K562 (cell line): Measurements from ENCODE around the gene CLASP2. TPM values are rescaled to one million over a fixed set of nuclear protein-coding genes. Genes with fewer than 3 reads are reported as not detected.

Source experiments
- ATAC-seq: fragments of 200-7000 bp; cut with Tn5 transposase; 3 replicates; pipeline ENCODE4 v1.9.1; 2020; ENCODE audit warnings: moderate library complexity
- BruUV-seq: library from RNA; stranded (reverse); fragments of 400-500 nt; replicated peaks from 2 replicates; lab custom pipeline; 2021; lab: Mats Ljungman, UMichigan
- CTCF ChIA-PET: fragments of 300-600 bp; formaldehyde crosslinking; extraction: SDS; loops from one replicate; lab custom pipeline; 2021; ENCODE audit warnings: low intra/inter-chr PET ratio; lab: Yijun Ruan, JAX
- POLR2A ChIA-PET: fragments of 300-600, 350-650 bp; sonication (Branson Sonifier 250); formaldehyde crosslinking; extraction: SDS; loops from one replicate; lab custom pipeline; 2021; ENCODE audit warnings: antibody characterized with exemption, inconsistent platforms; lab: Yijun Ruan, JAX
- DNase-seq, 4 experiments: peaks; one replicate each; pipeline versions ENCODE4 v3.0.0 to v3.0.0-alpha.2; 2011 to 2018; ENCODE audit warnings: low spot score in 3 of 4, mixed read lengths in 3 of 4; ENCODE audit errors: extremely low read depth in 1 of 4
- FAIRE-seq: peaks from 2 replicates; lab custom pipeline; 2011; peaks lifted over from hg19 to GRCh38; lab: Jason Lieb, UNC
- H2AFZ ChIP-seq: 2 replicates; pipeline ENCODE4 v1.6.0; 2011; ENCODE audit warnings: low read depth, low read length, control low read depth, inconsistent platforms
- H3K27ac ChIP-seq: fragments of 200-600 bp; 3 replicates; pipeline ENCODE4 v1.8.0; 2011; ENCODE audit warnings: low read depth, mild to moderate bottlenecking, control low read depth, inconsistent platforms, low read length, moderate library complexity, mixed read lengths; ENCODE audit errors: extremely low read depth
- H3K27me3 ChIP-seq, 2 experiments: fragments of 300-600 bp in 1 of 2; 2 replicates in 1 of 2; 3 replicates in 1 of 2; pipeline versions ENCODE4 v1.6.0 to v1.8.0; 2011; ENCODE audit warnings: inconsistent platforms in 2 of 2, low read length in 2 of 2, mild to moderate bottlenecking in 1 of 2, mixed read lengths in 1 of 2, moderate library complexity in 1 of 2; ENCODE audit not compliant: control insufficient read depth in 2 of 2, insufficient read depth in 2 of 2
- H3K36me3 ChIP-seq: fragments of 300-600 bp; 3 replicates; pipeline ENCODE4 v1.8.0; 2011; ENCODE audit warnings: mild to moderate bottlenecking, low read length, inconsistent platforms; ENCODE audit not compliant: control insufficient read depth, insufficient read depth
- H3K4me1 ChIP-seq, 2 experiments: fragments of 200-600 bp in 1 of 2; replicated peaks in 1 of 2; 2 replicates in 1 of 2; 3 replicates in 1 of 2; pipeline versions ENCODE4 v1.5.1 to v1.8.0; 2011; ENCODE audit warnings: inconsistent platforms in 2 of 2, low read length in 2 of 2, mild to moderate bottlenecking in 1 of 2, mixed read lengths in 1 of 2, moderate library complexity in 1 of 2; ENCODE audit not compliant: control insufficient read depth in 2 of 2, insufficient read depth in 2 of 2
- H3K4me2 ChIP-seq: 2 replicates; pipeline ENCODE4 v1.6.1; 2011; ENCODE audit warnings: low read length, control low read depth, inconsistent platforms, mixed read lengths; ENCODE audit not compliant: insufficient read depth
- H3K4me3 ChIP-seq: fragments of 200-600 bp; sonication (generic), shearing (Covaris generic); 2 replicates; pipeline ENCODE4 v1.5.1; 2016; ENCODE audit warnings: control low read depth, inconsistent platforms
- H3K79me2 ChIP-seq: fragments of 200-600 bp; 3 replicates; pipeline ENCODE4 v1.8.0; 2011; ENCODE audit warnings: low read length, inconsistent platforms; ENCODE audit not compliant: control insufficient read depth, insufficient read depth
- H3K9ac ChIP-seq, 2 experiments: 2 replicates each; pipeline versions ENCODE4 v1.6.0 to v1.6.1; 2011; ENCODE audit warnings: low read depth in 2 of 2, low read length in 2 of 2, control low read depth in 1 of 2, inconsistent platforms in 1 of 2, mild to moderate bottlenecking in 1 of 2, mixed read lengths in 1 of 2; ENCODE audit not compliant: insufficient read depth in 1 of 2
- H3K9me1 ChIP-seq: one replicate; pipeline ENCODE4 v1.6.0; 2011; ENCODE audit warnings: inconsistent platforms, mild to moderate bottlenecking, low read length, moderate library complexity; ENCODE audit not compliant: control insufficient read depth, insufficient read depth
- H3K9me3 ChIP-seq: replicated peaks from 2 replicates; pipeline ENCODE4 v1.5.1; 2011; ENCODE audit warnings: low read depth, low read length, inconsistent platforms; ENCODE audit not compliant: control insufficient read depth, insufficient read depth
- H4K20me1 ChIP-seq: replicated peaks from 2 replicates; pipeline ENCODE4 v1.6.1; 2011; ENCODE audit warnings: low read length, inconsistent platforms, mixed read lengths; ENCODE audit not compliant: control insufficient read depth, insufficient read depth
- CEBPB ChIP-seq: fragments of 450-650 bp; IDR thresholded peaks from 2 replicates; pipeline ENCODE4 v1.6.1; 2016; ENCODE audit warnings: missing genetic modification characterization, missing compliant biosample characterization
- FOXA1 ChIP-seq: fragments of 450-650 bp; IDR thresholded peaks from 2 replicates; pipeline ENCODE4 v1.6.1; 2016; ENCODE audit warnings: mild to moderate bottlenecking, borderline replicate concordance
- ILF3 ChIP-seq: fragments of 450-650 bp; IDR thresholded peaks from 2 replicates; pipeline ENCODE4 v1.6.1; 2018; ENCODE audit warnings: antibody characterized with exemption, mild to moderate bottlenecking, moderate library complexity, borderline replicate concordance
- MCM7 ChIP-seq, 2 experiments: fragments of 450-650 bp; IDR thresholded peaks; 2 replicates each; pipeline ENCODE4 v1.6.1; 2016 to 2018
- SMARCA4 ChIP-seq: fragments of 450-650 bp; IDR thresholded peaks from 2 replicates; pipeline ENCODE4 v1.6.1; 2016
- ZFP36 ChIP-seq: fragments of 150-350 bp; IDR thresholded peaks from 2 replicates; pipeline ENCODE4 v1.6.1; 2018; ENCODE audit warnings: low read length, low read depth; ENCODE audit not compliant: partially characterized antibody
- ZNF146 ChIP-seq: IDR thresholded peaks from one replicate; pipeline ENCODE4 v1.6.1; 2018; ENCODE audit warnings: missing compliant biosample characterization; ENCODE audit not compliant: unreplicated experiment
- ZNF785 ChIP-seq: fragments of 250-450 bp; sonication (Bioruptor Pico); IDR thresholded peaks from 2 replicates; pipeline ENCODE4 v1.4.0; 2020; ENCODE audit warnings: mild to moderate bottlenecking
- WGBS: fragments of 100-300 bp; shearing (Covaris generic); methylation state at CpG from one replicate; pipeline ENCODE4 v1.1.6; 2016; ENCODE audit warnings: low coverage, mixed read lengths; ENCODE audit not compliant: insufficient coverage; ENCODE audit errors: missing lambda C conversion rate; 5-methylcytosine and 5-hydroxymethylcytosine counted together
- in situ Hi-C: fragments of 300-500 bp; cut with MboI; formaldehyde crosslinking; loops from 4 replicates; pipeline ENCODE4 v1.15.0; 2018; ENCODE audit warnings: inconsistent platforms, mixed read lengths
- intact Hi-C: fragments of 100-400 bp; cut with micrococcal nuclease; formaldehyde crosslinking; loops from 2 replicates; pipeline ENCODE4 v1.14.2; 2022
- polyA plus RNA-seq, 8 experiments: library from polyadenylated mRNA; depleted of rRNA in 4 of 8; stranded (reverse) in 5 of 8; unstranded in 3 of 8; fragments of >200 nt; fragmentation: Nextera tagmentation in 2 of 8; fragmentation: Illumina TruSeq in 1 of 8; extraction: Ambion mirVana in 2 of 8; extraction: Trizol in 1 of 8; gene quantifications; 2 replicates each; pipeline versions ENCODE4 v1.2.1 to v1.2.3, GENCODE V29; 2011 to 2014; ENCODE audit warnings: inconsistent platforms in 1 of 8, missing spikeins in 1 of 8
- total RNA-seq, 7 experiments: library from RNA; depleted of rRNA in 6 of 7; stranded (reverse); fragments of >200 nt in 6 of 7; fragmentation: Illumina TruSeq in 2 of 7; extraction: Trizol in 2 of 7; gene quantifications; 2 replicates each; pipeline versions ENCODE4 v1.2.1 to v1.2.3, GENCODE V29; 2011 to 2021; ENCODE audit warnings: low replicate concordance in 1 of 7

The CLASP2 gene
- total and polyA plus RNA-seq, 9 of the 15 experiments (the other 6 are each of a cell fraction or from before 2014, with no cell fraction given): 13.5 to 107 (median 71.8) TPM

DNA sequence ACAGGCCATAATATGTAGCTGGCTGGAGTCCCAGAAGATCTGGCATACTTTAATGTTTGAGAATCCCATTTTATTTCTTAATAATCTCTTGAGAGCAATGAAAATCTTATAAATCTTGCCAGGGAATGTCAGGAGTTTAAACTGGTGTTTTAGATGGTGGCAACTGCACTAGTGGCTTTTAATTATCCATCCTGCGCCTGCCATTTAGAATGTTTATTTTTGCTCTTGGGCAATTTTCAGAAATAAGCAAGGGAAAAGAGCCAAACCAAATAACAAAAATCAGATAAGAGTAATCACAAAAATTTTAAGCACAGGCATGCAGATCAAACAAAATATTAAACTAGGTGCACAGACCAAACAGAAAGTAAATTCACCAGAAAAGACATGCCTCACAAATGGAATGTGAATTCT, 235.9 kb downstream of the CLASP2 start (continued):
- TF ChIP-seq MCM7 (IDR thresholded peaks at IDR 0.05) (no peak), ZNF785 (no peak), ILF3 (no peak), ZNF146 (CRISPR knock-in tag) (no peak)

DNA sequence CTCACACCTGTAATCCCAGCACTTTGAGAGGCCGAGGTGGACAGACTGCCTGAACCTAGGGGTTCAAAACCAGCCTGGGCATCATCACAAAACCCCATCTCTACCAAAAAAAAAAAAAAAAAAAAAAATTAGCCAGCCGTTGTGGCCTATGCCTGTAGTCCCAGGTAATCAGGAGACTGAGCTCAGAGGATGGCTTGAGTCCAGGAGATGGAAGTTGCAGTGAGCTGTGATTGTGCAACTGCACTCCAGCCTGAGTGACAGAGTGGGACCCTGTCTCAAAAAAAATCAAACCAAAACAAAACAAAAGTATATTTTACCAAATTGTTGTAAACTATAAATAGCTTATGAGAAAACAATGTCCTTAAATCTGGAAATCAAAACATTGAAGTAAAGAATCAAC, 243.2 kb downstream of the CLASP2 start:
- FAIRE-seq (no peak), ATAC-seq (no peak), DNase-seq (no peak)
- H3K36me3 ChIP-seq: no peaks in the 10 kb centered on the region
- no peak for TF ChIP-seq FOXA1
- TF ChIP-seq ZFP36: peak; percentile 65
- TF ChIP-seq CEBPB (tag): peak; percentile 63
- no peak for TF ChIP-seq SMARCA4
- H3K9me1 ChIP-seq: no peaks in the 10 kb centered on the region
- no peak overlapping the region for H3K9ac ChIP-seq
- CTCF ChIA-PET: no interaction called here
- no peaks in the 10 kb centered on the region for H3K9me3 ChIP-seq
- H3K4me2 ChIP-seq: no peak overlapping the region
- H2AFZ ChIP-seq: no peak overlapping the region
- POLR2A ChIA-PET: no interaction called here
- H3K4me3 ChIP-seq: no peak overlapping the region
- peaks cover 0 to 4% of the 10 kb centered on the region in 2 experiments; a peak in 1 of 5 replicates for H3K4me1 ChIP-seq
- no peaks in the 10 kb centered on the region for H3K79me2 ChIP-seq
- H4K20me1 ChIP-seq: no peaks in the 10 kb centered on the region
- no TSS peak for BruUV-seq
- H3K27ac ChIP-seq: no peak overlapping the region
- intact Hi-C loops: no loop called here
- in situ Hi-C loops: no loop called here
- WGBS: 13% methylated on average over 2 of the region's 2 CpGs
- no peaks in the 10 kb centered on the region for H3K27me3 ChIP-seq
